Measurements from ENCODE around the gene IPPK.
"Not testable (repeated sequence)": the region's sequence is repeated elsewhere in the genome, so short reads cannot be mapped to it uniquely, and the experiment has no call there.

DNA sequence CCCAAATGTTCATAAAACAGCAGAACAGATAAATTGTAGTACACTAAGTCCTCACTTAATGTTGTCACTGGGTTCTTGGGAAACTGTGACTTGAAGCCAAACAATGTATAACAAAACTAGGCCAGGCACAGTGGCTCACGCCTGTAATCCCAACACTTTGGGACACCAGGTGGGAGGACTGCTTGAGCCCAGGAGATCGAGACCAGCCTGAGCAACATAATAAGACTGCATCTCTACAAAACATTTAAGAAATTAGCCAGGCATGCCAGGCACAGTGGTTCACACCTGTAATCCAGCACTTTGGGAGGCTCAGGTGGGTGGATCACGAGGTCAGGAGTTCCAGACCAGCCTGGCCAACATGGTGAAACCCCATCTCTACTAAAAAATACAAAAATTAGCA, 46.0 kb downstream of the IPPK start:
- not testable (repeated sequence) for TF ChIP-seq CTCF (IDR thresholded peaks at IDR 0.05; ENCODE audit: low read length); EZH2 (IDR thresholded peaks at IDR 0.05; ENCODE audit: borderline replicate concordance, low read length)
